ENCODE measurements around the gene PAK4. TPM values are rescaled to one million over a fixed set of nuclear protein-coding genes. Genes with fewer than 3 reads are reported as not detected.

The PAK4 gene
- total RNA-seq, 1 experiment from 2014 or later, result 69.8 TPM

GRCh38 chr19:39154100-39154628 is 28.6 kb downstream of the PAK4 start (continued):
- TF ChIP-seq ESRRA (CRISPR knock-in tag; IDR thresholded peaks at IDR 0.05; ENCODE audit: borderline replicate concordance), result no peak
- TF ChIP-seq, protein P1, sequence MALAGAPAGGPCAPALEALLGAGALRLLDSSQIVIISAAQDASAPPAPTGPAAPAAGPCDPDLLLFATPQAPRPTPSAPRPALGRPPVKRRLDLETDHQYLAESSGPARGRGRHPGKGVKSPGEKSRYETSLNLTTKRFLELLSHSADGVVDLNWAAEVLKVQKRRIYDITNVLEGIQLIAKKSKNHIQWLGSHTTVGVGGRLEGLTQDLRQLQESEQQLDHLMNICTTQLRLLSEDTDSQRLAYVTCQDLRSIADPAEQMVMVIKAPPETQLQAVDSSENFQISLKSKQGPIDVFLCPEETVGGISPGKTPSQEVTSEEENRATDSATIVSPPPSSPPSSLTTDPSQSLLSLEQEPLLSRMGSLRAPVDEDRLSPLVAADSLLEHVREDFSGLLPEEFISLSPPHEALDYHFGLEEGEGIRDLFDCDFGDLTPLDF (CRISPR knock-in tag; IDR thresholded peaks at IDR 0.05), result no peak
- no peak for TF ChIP-seq NR1H2 (CRISPR knock-in tag; IDR thresholded peaks at IDR 0.05)

DNA sequence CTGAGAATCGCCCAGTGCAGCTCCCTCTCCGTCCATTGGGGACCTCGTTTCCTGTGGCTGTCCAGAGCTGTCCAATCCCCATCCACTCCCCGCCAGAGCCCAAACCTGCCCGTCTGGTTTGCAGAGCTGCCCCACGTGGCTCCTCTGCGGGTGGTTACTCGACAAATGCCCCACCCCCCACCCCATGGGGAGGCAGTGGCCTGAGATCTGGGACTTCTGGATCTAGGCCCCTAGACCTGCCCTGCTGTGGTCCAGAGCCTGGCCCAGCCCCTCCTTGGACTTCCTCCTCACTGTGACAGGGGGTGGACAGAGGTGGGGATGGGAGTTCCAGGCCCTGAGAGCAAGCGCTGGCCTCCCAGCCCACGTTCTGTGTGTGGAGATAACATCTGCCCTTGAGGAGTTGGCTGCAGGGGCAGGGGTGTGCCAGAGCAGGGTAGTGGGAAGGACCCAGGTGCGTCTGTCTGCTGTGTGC is 29.1 kb downstream of the PAK4 start:
- Mint-ChIP-seq H3K36me3 (peaks cover 4% of the 10 kb centered on the region; the same call in 1 of the 2 replicates), H3K27ac (no peak overlapping the region), H3K4me1 (peaks cover 40% of the 10 kb centered on the region), H3K27me3 (ENCODE audit: low read depth) (no peaks in the 10 kb centered on the region), H3K9me3 (no peaks in the 10 kb centered on the region), H3K4me3 (no peak overlapping the region)
- ATAC-seq (peak; percentile 82), DNase-seq (ENCODE audit: low spot score) (peak; percentile 56)
- ChIA-PET CTCF (interaction anchor here (0.6 to 2.9 kb wide), 8 partner anchors 9 to 188 kb away, joined by 3 to 21 read pairs (median 8); partner anchors contain the start of gene SAMD4B), POLR2A (interaction anchor here (2.2 kb wide), 1 partner anchor 9 kb away, joined by 9 read pairs; no protein-coding TSS in a partner anchor)
- TF ChIP-seq FOXK1 (CRISPR knock-in tag; IDR thresholded peaks at IDR 0.05), result no peak
- TF ChIP-seq, protein P2, sequence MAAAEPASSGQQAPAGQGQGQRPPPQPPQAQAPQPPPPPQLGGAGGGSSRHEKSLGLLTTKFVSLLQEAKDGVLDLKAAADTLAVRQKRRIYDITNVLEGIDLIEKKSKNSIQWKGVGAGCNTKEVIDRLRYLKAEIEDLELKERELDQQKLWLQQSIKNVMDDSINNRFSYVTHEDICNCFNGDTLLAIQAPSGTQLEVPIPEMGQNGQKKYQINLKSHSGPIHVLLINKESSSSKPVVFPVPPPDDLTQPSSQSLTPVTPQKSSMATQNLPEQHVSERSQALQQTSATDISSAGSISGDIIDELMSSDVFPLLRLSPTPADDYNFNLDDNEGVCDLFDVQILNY (CRISPR knock-in tag; IDR thresholded peaks at IDR 0.05), result no peak
- TF ChIP-seq, protein P3, sequence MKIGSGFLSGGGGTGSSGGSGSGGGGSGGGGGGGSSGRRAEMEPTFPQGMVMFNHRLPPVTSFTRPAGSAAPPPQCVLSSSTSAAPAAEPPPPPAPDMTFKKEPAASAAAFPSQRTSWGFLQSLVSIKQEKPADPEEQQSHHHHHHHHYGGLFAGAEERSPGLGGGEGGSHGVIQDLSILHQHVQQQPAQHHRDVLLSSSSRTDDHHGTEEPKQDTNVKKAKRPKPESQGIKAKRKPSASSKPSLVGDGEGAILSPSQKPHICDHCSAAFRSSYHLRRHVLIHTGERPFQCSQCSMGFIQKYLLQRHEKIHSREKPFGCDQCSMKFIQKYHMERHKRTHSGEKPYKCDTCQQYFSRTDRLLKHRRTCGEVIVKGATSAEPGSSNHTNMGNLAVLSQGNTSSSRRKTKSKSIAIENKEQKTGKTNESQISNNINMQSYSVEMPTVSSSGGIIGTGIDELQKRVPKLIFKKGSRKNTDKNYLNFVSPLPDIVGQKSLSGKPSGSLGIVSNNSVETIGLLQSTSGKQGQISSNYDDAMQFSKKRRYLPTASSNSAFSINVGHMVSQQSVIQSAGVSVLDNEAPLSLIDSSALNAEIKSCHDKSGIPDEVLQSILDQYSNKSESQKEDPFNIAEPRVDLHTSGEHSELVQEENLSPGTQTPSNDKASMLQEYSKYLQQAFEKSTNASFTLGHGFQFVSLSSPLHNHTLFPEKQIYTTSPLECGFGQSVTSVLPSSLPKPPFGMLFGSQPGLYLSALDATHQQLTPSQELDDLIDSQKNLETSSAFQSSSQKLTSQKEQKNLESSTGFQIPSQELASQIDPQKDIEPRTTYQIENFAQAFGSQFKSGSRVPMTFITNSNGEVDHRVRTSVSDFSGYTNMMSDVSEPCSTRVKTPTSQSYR (CRISPR knock-in tag; IDR thresholded peaks at IDR 0.05), result no peak
- TF ChIP-seq MXD4 (CRISPR knock-in tag; IDR thresholded peaks at IDR 0.05; ENCODE audit: borderline replicate concordance), result no peak
- no peak for TF ChIP-seq ZNF121 (CRISPR knock-in tag; IDR thresholded peaks at IDR 0.05)
- no peak for TF ChIP-seq ZNF416 (CRISPR knock-in tag; IDR thresholded peaks at IDR 0.05)
- no peak for TF ChIP-seq ETV6 (CRISPR knock-in tag; IDR thresholded peaks at IDR 0.05)
- TF ChIP-seq, protein P4, sequence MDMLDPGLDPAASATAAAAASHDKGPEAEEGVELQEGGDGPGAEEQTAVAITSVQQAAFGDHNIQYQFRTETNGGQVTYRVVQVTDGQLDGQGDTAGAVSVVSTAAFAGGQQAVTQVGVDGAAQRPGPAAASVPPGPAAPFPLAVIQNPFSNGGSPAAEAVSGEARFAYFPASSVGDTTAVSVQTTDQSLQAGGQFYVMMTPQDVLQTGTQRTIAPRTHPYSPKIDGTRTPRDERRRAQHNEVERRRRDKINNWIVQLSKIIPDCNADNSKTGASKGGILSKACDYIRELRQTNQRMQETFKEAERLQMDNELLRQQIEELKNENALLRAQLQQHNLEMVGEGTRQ (CRISPR knock-in tag; IDR thresholded peaks at IDR 0.05), result peak; percentile 72
- TF ChIP-seq, protein P5, sequence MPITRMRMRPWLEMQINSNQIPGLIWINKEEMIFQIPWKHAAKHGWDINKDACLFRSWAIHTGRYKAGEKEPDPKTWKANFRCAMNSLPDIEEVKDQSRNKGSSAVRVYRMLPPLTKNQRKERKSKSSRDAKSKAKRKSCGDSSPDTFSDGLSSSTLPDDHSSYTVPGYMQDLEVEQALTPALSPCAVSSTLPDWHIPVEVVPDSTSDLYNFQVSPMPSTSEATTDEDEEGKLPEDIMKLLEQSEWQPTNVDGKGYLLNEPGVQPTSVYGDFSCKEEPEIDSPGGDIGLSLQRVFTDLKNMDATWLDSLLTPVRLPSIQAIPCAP (CRISPR knock-in tag; IDR thresholded peaks at IDR 0.05), result no peak
- TF ChIP-seq, protein P6, sequence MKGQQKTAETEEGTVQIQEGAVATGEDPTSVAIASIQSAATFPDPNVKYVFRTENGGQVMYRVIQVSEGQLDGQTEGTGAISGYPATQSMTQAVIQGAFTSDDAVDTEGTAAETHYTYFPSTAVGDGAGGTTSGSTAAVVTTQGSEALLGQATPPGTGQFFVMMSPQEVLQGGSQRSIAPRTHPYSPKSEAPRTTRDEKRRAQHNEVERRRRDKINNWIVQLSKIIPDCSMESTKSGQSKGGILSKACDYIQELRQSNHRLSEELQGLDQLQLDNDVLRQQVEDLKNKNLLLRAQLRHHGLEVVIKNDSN (CRISPR knock-in tag; IDR thresholded peaks at IDR 0.05), result peak; percentile 68

DNA sequence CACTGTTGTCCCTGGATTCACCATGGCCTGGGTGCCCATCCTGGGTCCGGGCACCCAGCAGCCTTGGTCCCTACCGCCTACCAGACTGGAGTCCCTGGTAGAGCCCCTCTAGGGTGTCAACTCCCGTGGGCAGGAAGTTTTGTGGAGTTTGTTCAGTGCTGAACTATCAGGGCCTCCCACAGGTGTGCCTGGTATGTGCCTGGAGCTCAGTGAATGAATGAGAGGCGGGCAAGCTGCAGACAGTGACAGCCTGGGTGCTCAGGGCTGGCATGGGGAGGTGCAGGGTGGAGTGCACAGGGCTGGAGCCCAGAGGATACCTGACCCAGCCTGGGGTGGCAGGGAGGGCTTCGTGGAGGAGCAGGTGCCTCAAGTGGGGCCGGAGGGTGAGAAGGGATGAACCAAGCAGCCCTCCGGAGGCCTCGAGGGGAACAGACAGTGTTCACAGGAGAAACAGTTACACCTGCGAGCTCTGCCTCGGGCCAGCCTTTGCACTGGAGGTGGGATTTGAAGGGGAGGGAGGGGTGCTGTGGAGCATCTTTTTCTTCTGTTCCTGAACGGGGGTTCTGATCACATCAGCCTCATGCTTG is 29.6 kb downstream of the PAK4 start:
- ChIA-PET POLR2A (interaction anchor here (2.2 kb wide), 1 partner anchor 10 kb away, joined by 9 read pairs; no protein-coding TSS in a partner anchor), CTCF (interaction anchor here (0.6 to 2.9 kb wide), 10 partner anchors 10 to 187 kb away, joined by 3 to 21 read pairs (median 8); partner anchors contain the start of gene SAMD4B)
- Mint-ChIP-seq H3K27ac (no peak overlapping the region), H3K36me3 (peaks cover 4% of the 10 kb centered on the region; the same call in 1 of the 2 replicates), H3K4me3 (no peak overlapping the region), H3K27me3 (ENCODE audit: low read depth) (no peaks in the 10 kb centered on the region), H3K4me1 (peaks cover 40% of the 10 kb centered on the region), H3K9me3 (no peaks in the 10 kb centered on the region)
- ATAC-seq (peak; percentile 43), DNase-seq (ENCODE audit: low spot score) (no peak)
- no peak for TF ChIP-seq ZNF512 (CRISPR knock-in tag; IDR thresholded peaks at IDR 0.05; ENCODE audit: borderline replicate concordance)
